Activated T-cell treated with anti-CD3 and anti-CD28 coated beads, Interleukin-2, amount 50 U/mL, for 1 hour (primary cell): ENCODE data around the gene ATP2B2.

ENCODE experiments used
- DNase-seq: peaks from one replicate; pipeline ENCODE4 v3.0.0-alpha.2; 2020

The ATP2B2 gene

DNA sequence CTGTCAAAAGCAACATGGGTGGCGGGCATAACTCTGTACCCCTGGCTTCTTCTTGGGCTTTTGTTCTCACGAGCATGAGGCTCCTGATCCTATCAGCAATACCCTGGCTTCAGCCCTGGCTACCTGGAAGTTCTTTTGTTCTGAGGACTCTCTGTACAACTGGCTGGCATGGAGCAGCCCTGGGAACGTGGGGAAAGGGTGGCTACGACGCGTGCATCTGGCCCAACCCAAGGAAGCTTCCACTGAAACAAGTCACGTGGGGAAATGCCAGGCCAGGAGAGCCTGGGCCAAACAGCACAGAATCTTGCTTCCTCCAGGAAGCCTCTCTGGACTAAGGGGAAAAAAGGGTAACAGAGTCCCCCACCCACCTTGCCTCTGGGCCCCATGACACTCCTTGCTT, 22.7 kb upstream of the ATP2B2 start:
- DNase-seq = no peak

DNA sequence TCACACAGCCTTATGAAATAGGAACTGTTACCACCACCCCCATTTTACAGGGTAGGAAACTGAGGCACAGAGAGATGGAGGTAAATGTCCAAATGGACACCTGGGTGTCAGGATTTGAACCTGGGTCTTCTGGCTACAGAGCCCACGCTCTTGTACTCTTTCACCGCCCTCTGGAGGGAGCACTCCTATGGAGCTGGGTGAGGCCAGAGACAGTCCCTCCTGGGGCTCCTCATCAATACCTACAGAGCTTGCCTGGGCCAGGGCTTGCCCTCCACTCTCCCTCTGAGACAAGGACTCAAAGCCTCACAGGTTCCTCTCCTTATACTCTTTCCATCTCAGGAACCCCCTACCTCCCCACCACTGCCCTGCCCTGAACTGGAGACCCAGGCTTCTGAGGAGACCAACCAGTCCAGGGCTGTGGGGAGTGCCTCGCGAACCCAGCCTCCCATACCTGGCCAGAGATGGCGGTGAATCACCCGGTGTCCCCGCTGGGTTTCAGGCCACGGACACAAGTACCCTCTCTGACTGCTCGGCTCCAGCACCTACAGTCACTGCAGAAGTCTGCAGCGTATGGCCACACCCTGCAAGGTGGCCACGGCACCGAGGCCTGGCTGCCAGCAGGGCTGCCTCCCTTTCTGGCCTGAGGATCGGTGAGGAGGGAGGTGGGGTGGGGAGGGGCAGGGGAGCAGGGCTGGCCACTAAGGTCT, 22.1 kb upstream of the ATP2B2 start:
- no peak for DNase-seq

DNA sequence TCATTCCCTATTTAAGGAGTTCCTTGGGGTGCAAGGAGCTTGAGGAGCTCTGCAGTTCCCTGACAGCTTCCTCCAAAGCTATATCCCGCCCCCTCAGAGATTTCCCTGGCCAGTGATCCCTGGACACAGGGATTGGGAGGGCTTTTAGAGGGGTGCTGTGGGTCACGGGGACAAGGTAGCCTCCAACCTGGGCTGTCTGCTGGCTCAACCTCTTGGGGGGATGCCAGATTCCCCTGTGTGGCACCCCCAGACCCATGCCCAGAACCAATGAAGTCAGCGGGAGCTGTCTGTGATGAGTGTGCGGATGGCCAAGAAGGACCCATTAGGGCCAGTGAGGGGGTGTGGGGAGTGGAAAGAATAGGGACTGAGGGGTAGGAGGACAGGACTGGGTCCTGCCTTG, 21.0 kb upstream of the ATP2B2 start:
- no peak for DNase-seq

DNA sequence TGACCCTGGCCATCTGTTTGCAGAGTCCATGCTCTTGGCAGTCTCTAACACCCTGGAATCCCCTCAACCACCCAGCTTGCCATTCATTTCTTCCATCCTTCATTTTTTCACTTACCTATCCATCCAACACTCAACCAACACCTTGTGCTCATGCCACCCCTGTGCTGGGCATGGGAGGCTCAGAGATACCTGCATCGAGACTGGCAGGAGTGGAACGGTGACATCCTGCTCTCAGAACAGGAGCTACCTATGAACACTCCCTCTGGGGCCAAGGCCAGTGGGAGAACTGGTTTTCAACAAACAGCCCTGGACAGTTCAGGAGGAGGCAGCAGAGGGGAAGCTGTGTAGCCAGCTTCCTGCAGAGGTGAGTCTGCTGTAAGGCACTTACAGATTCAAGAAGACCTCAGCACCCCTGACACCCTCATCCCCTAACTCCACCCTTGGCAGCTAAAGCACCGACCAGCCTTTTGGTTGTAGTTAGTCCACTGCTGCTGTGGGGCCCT, 19.5 kb upstream of the ATP2B2 start:
- no peak for DNase-seq

DNA sequence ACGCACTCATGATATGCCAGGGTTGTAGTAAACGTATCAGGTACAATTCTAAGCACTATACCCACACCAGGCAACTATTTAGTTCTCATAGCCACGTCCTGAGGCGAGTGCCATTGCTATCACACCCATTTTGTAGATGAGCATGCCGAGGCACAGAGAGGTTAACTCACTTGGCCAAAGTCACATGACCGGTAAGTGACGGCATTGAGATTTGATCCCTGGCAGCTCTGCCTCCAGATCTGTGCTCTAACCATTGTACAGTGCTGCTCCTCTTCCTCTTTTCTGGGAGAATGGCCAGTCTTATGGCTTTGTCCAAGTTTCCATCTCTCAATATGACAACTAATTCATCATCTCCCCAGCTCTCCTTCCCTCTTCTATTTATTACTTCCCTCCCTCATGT, 18.9 kb upstream of the ATP2B2 start:
- no peak for DNase-seq

DNA sequence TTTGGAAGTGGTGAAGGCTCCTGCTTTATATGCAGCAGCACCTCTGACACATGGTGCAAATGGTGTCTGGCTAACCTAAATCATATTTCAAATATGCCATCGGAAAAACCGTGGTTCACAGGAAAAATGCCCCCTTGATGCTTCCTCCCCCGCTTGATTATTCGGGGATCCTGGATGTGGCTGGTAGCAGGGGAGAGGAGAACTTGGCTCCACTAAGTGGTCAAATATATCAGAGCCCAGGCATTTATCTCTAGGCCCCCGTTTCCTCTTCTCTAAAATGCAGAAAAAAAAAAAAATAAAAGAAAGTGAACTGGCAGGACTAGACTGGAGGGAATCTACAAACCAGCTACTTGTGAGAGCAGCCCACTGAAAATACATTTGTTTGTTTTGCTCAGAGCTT, 18.2 kb upstream of the ATP2B2 start:
- no peak for DNase-seq

DNA sequence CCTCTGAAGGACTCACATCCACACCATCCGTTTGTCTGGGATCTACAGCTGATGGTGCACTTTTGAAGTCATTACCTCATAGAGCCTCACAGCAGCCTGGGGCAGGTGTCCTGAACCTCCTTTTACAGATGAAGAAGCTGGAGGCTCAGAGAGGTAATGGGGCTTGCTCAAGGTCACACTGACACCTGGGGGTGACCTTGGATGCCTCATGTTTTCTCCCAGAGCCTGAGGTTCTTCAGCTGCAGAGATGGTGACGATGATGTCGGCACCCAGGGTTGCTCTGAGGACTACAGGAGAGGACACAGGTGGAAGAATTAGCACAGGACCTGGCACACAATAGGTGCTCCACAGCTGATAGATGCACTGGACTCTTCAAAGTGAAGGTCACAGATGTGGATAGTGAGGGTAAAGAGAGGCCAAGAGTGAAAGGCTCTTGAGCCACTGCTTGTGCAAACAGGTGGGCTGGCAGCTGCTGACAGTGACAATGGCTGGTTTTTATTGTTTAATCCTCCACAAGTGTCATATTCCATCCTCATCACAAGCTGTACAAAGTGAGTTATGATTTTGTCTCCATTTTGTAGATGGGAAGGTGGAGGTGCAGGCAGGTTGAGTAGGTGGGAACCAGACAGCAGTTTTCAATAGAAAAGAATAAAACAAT, 17.4 kb upstream of the ATP2B2 start:
- no peak for DNase-seq

DNA sequence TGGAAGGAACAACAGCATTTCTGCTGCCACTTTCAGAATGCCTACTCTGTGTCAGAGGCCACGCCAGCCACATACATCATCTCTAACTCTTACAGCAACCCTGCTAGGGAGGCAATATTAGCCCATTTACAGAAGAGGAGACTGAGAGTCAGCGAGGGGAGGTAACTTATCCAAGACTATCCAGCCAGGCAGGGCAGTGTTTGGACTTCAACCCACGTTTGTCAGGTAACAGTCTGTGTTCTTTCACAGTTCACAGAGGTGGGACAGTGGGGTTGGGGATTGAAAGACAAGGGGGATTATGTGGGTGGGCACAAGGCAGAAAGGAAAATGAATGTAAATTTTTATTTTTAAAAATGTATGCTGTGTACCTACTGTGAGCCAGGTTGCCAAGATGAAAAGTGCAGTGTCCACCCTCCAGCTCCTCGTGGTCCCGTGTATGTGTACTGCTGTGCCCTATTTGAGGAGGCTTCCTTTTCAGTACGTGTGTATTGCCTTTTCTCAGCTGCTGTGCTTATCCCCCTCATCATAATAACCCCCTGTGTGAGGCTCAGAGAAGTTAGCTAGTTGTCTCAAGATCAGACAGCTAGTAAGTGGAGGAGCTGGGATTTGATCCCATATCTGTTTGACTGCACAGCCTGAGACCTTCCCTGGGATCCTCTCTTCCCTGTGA, 16.5 kb upstream of the ATP2B2 start:
- no peak for DNase-seq

DNA sequence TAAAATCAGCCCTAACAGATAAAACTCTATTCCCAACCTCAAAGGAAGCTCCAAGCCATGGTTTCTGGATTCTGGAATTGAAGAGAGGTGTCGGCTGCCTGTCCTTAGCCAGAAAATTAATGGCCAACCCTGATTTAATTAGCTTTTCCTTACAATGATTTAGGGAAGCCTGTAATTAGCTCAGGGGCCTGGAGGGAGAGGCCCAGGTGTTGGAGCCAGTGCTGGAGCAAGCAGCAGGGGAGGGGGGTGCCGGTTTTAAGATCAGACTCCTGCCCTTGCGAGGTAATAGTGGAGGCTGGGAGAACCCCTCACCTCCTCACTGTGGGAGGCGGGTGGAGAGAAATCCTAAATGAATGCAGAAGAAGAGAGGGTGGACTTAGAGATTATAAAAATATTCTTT, 14.7 kb upstream of the ATP2B2 start:
- no peak for DNase-seq

DNA sequence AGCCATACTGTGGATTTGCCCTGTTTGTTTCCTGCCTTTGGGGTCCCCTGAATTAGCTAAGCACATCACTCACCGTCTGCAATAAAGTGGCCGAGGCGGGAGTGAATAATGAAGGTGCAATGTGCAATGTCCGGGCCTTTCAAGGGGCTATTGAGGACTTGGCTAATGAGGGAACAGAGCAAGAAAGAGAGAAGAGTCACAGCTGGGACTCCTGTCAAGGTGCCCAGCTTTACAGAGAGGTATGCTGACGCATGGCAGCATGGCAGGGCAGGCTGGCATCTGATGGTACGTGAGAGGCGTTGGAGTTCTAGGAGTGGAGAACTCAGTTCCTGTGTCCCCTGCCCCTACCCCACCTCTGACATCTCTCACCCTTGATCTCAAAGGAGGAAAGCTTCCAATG, 13.8 kb upstream of the ATP2B2 start:
- no peak for DNase-seq

DNA sequence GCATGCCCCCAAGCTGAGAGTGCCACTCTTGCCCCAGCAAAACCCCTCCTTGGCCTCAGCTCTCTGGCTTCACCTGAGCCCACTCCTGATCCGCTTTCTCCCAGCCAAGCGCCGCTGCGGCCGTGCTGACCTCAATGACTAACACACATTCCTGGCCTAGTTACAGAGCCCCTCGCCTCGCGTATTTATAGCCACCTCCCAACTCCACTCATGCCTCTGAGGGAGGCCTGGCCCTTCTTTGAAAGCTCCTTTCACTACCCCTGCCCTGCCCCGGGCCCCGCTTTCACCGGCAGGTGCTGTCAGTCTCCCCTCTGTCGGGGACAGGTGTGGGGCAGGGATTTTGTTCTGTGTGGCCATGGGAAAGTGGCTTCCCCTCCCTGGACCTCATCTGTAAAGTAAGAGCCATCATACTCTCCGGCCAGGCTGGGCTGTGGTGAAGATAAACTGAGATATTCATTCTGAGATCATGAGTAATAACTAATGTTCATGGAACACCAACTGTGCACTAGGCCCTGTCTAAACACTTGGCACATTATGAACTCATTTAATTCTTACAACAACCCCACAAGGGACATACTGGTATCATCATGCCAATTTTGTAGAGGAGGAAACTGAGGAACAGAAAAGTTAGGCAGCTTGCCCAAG, 13.2 kb upstream of the ATP2B2 start:
- no peak for DNase-seq

DNA sequence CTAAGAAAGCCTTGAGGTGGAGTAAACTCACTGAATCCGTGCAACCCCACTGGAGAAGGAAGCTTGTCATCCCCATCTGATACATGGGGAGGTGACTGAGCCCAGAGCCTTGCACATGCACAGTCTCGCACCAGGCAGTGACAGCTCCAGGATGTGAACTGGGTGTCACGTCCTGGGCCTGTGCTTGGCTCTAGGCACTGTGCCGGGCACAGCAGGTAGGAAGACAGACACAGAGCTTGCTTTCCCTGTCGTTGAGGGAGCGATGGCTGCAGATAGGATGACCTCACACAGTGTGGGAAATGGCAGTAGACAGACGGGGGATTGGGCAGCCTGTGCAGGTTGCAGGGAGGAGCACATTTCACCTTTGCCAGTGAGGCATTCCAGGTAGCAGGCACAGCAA, 12.2 kb upstream of the ATP2B2 start:
- no peak for DNase-seq

DNA sequence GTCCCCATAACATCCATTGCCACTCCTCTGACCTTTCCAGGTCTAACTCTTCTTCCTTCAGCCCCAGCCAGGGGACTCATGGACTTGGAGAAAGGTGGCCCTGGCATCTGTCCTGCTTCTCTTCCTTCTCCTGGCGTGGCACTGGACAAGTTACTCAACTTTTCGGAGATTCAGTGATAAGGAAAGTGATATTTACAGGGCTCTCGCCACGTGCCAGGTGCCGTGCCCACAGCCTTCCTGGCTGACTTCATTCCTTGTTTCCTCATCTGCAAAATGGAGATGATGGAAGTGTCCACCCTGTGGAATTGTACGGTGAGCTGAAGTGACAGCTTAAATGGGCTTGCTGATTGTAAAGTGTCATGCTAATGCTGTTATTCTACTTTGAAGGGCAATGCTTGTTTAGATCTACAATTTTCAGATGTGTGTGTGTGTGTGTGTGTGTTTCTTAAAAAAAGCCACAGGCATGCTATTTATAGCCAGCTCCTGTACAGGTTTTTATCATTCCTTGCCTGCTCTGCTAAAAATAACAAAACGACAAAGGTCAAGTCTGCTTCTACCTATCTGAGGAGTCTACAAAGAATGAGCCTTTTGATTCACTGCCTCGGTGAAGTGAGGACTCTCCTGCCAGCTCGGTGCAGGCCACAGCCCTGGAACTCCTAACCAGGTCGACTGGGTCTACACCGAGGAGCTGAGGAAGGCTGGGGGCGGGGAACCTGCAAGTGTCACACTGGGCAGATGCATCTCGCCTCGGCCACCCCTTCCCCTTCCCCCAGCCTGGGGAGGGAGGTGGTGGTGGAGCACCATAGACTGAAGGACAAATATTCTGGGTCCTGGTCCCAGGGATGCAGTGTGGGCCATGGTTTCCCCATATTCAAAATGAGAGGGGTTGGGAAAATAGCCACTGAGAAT, 11.4 kb upstream of the ATP2B2 start:
- DNase-seq = no peak

DNA sequence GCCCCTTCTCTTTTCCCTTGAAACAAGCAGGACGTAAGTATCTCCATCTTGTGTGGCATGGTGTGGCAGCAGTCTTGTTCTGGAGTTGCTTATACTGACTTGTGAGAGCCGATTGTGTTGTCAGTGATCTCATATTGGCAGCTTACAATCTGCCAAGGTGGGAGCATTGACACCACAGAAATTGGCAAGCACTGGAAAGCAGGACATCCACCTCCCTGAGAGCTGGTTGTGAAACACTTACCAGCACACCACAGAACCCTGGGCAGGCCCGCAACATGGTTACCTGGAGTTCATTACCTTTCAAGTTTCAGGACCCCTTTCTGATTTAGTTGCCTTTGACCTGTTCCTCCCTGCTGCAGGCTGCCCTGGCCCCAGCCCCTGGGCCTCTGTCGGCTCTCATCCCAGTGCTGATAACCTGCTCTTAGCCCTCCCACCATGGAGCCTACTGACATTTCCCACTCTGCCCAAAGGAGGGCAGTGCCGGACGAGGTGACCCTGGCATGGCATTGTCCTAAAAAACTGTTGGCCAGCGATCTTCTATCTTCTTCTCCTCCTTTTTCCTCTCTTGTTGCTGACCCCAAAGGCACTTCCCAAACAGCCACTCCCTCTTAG, 10.6 kb upstream of the ATP2B2 start:
- DNase-seq = no peak

DNA sequence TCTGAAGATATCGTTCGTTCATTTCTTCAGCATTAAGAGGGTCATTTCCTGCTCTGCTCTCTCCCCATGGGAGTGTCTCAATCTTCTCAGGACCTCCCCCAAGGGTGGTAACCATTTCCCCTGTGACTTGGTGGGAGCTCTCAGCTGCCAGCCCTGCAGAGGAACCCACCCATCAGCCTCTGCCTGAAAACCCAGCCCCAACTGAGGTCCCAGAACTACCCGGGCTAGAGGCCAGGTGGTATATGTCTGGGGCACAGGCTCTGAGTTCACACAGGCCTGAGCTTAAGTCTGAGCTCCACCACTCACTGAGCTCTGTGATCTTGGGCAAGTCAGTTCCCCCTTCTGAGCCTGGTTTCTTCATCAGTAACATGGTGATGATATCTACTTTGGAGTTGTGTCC, 10.0 kb upstream of the ATP2B2 start:
- no peak for DNase-seq

DNA sequence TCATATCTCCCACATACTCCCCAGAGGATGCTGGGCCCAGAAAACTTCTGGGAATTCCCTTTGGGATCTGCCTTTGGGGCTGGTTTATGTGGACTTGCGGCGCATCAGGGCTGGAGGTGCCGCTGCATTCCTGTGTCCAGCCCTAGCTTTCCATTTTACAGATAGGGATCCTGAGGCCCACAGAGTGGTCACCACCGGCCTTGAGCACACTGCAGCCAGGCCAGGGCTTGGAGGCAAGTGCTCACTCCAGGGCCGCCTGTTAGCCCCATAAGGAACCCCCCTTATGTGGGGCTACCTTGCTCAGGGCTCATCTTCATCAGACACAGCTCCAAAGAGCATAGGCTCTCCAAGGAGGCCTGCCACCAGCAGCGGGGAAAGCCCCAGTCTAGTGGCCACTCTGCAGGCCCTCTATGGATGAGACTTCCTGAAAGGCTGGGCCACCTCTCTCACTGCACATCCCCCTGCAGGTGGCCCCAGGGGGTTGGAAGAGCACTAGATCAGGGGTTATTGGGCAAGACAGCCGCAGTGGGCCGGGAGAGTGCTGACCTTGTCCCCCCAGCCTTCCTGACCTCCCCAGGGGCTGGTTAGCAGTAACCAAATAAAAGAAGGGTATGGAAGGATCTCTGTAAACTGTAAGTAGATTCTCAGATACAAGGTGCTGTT, 9.2 kb upstream of the ATP2B2 start:
- no peak for DNase-seq

DNA sequence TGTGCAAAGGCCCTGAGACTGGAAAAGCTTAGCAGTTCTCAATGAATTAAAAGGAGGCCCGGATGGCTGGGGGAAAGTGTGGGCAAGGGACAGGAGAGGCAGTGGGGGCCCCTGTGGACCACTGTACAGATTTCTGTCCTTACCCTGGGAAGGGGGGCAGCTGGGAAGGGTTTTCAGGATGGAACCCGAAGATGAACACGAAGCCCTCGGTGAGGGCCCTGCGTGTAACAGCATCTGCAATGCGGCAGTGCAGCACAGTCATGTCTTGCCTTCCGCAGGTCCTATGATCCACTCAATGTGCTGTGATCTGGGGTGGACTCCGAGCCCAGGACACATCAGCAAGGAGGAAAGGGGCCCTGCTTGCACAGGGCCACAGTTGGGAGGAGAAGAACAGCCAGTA, 7.9 kb upstream of the ATP2B2 start:
- DNase-seq = no peak

DNA sequence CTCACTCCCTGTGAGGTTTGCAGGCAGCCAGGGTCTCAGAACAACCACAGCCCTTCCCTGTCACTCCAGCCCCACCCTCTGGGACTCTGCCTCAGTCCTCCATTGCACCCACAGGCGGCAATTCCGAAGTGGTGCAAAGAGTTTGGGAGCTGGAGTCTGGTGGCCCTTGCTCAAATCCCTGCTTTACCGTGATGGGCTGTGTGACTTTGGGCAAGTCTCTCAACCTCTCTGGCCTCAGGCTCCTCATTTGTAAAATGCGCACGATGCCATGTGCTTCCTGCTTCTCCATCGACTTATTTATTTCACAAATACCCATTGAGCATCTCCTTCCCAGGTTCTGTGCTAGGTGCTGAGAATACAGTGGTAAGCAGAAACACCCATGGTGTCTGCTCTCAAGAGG, 7.3 kb upstream of the ATP2B2 start:
- no peak for DNase-seq

DNA sequence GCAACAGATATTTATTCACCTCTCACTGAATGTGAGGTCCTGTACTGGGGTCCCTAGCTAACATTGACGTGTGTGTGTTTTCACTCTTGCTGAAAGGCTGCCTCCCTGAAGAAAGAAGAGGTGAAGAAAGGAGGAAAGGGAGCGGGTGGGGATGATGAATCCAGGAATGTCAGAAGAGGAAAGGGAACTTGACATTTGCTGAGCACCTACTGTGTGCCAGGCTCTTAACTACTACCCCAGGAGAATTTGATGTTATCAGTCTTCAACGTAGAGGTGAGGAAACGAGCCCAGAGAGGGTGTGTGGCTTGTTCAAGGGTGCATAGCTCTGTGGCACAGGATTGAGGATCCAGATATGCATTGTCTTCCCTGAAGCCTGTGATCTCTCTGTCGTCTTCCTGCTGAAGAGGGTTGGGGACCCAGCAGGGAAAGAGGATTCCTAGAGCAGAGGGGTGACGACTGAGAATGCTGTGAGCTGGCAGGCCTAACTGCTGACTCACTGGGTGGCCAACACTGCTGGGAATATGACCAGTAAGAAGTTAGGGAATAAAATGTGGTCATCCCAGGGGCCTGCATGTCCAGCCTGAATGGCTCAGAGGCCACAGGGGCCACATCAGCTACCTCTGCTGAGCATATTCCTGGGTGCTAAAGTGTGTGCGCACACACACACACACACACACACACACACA, 6.6 kb upstream of the ATP2B2 start:
- no peak for DNase-seq

DNA sequence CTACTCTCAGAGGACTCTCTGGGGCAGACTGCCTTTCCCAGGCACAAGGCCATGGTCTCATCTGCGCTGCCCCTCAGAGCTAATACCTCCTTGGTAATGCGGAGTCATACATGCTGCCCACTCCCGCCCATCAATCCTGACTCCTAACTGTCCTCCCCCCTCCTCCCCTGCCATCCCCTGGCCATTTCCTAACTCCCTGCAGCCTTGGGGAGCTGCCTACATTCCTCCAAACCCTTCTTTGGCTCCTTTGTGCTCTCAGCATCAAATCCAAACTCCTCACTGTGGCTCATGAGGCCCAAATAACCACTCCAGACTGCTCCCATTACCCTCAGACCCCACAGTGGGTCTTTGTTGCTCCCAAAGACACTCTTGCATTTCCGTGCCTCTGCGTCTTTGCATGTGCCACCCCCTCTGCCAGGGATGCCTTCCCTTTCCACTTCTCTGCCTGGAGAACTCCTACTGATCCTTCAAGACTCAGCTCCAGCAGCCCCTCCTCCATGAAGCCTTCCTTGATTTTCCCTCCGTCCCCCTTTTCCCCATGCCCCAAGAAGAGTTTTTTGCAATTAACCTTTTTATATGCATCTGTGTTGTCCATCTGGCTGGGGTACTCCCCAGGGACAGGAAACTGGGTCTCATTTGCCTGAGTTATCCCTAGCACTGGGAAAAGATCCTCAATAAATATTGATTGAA, 5.5 kb upstream of the ATP2B2 start:
- DNase-seq = no peak
